Measurements from ENCODE around the gene ADGRL1.

Gene ADGRL1

DNA sequence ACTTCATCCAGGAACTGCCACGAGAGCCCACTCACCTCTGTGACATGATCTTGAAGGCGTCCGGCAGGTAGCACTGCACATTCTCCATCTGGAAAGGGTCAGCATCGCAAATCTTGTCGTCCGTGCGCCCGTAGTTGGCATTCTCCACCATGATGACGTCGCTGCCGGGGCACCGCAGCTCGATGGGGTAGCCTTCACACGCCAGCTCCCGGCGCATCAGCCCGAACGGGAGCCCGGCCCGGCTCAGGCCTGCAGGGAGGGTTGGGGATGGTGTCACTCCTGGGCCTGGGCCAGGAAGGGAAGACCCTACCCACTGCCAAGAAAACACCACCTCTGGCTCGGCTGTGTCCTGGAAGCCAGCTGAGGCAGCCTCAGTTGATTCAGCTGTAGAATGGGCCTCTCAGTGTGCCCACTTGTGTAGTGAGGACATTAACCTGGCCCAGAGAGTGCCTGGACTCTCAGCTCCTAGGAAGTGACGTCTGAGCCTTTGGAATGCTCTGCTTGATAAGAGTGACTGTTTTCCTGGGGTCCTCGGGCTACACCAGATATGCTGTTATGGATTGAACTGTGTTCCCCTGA, 28.4 kb downstream of the ADGRL1 start:
- no peak for TF ChIP-seq BHLHE40 (IDR thresholded peaks at IDR 0.05; ENCODE audit: borderline replicate concordance)
- no peak for DNase-seq (ENCODE audit: extremely low spot score)
- CTCF ChIA-PET: no interaction called here
- POLR2A ChIA-PET: no interaction called here

DNA sequence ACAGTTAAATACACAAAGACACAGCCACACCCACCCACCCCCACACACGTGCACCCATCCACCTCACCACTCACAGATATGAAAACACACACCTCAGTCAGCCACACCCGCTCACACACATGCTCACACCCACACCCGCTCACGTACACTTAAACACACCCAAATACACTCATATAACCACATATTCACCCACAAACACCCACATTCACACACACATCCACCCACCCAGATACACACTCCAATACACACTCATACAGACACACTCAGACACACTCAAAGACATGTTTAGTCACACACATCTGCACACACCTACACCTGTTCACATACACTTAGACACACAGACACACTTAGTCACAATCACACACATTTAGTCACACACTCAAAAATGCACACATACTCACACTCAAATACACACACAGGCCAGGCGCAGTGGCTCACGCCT, 30.6 kb downstream of the ADGRL1 start:
- DNase-seq (ENCODE audit: extremely low spot score): no peak
- ChIA-PET POLR2A (no interaction called here), CTCF (no interaction called here)
- TF ChIP-seq HDGF (IDR thresholded peaks at IDR 0.05; ENCODE audit: borderline replicate concordance) (no peak), SUZ12 (IDR thresholded peaks at IDR 0.05) (no peak), TARDBP (IDR thresholded peaks at IDR 0.05) (peak; percentile 55; the same call in 1 of the 2 replicates), ZNF384 (IDR thresholded peaks at IDR 0.05) (no peak)

DNA sequence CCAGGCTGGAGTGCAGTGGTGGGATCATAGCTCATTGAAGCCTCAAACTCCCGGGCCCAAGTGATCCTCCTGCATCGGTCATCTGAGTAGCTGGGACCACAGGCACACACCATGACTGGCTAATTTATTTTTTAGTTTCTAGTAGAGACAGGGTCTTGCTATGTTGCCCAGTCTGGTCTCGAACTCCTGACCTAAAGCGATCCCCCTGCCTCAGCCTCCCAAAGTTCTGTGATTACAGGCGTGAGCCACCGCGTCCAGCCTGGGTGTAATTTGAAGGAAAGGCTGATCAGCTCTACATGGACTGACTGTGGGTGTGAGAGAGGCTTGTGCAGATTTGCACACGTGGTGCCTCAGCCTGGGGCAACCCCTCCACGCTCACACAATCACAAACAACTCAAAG, 31.1 kb downstream of the ADGRL1 start:
- TF ChIP-seq ELF4 (IDR thresholded peaks at IDR 0.05) (no peak), SUZ12 (IDR thresholded peaks at IDR 0.05) (no peak), TARDBP (IDR thresholded peaks at IDR 0.05) (no peak), FOXK2 (IDR thresholded peaks at IDR 0.05) (no peak), ARNT (IDR thresholded peaks at IDR 0.05) (no peak), CTBP1 (IDR thresholded peaks at IDR 0.05; ENCODE audit: borderline replicate concordance) (no peak), ZNF384 (IDR thresholded peaks at IDR 0.05) (no peak), L3MBTL2 (conservative IDR thresholded peaks at IDR 0.05) (no peak), SP1 (IDR thresholded peaks at IDR 0.05) (no peak), FOXM1 (IDR thresholded peaks at IDR 0.05; ENCODE audit: borderline replicate concordance) (no peak), FOXA1 (IDR thresholded peaks at IDR 0.05) (no peak), LEF1 (IDR thresholded peaks at IDR 0.05; ENCODE audit: borderline replicate concordance) (no peak), HDGF (IDR thresholded peaks at IDR 0.05; ENCODE audit: borderline replicate concordance) (no peak), BHLHE40 (IDR thresholded peaks at IDR 0.05; ENCODE audit: borderline replicate concordance) (no peak), NFRKB (IDR thresholded peaks at IDR 0.05) (no peak)
- TF ChIP-seq, protein P1, sequence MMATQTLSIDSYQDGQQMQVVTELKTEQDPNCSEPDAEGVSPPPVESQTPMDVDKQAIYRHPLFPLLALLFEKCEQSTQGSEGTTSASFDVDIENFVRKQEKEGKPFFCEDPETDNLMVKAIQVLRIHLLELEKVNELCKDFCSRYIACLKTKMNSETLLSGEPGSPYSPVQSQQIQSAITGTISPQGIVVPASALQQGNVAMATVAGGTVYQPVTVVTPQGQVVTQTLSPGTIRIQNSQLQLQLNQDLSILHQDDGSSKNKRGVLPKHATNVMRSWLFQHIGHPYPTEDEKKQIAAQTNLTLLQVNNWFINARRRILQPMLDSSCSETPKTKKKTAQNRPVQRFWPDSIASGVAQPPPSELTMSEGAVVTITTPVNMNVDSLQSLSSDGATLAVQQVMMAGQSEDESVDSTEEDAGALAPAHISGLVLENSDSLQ (IDR thresholded peaks at IDR 0.05): no peak
- ChIA-PET CTCF (no interaction called here), POLR2A (no interaction called here)
- no peak for DNase-seq (ENCODE audit: extremely low spot score)

DNA sequence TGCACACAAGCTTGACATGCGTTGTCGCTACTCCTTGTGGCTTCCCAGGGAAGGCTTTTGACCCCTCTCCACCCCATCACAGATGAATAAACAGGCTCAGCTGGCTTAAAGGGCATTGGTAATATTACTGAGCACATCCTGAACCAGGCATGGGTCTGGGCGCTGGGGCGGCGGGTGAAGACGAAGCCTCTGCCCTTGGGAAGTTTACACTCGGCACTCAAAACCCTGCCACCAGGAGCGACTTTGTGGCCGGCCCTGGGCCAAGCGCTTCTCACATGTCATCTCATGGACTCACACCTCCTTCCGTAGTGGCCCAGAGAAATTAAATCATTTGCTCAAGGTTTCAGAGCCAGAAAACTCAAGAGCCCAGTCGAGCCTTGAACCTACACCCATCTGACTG, 37.0 kb downstream of the ADGRL1 start:
- no peak for TF ChIP-seq HDGF (IDR thresholded peaks at IDR 0.05; ENCODE audit: borderline replicate concordance)
- TF ChIP-seq, protein P1 (IDR thresholded peaks at IDR 0.05): no peak
- no peak for TF ChIP-seq SUZ12 (IDR thresholded peaks at IDR 0.05)
- no peak for TF ChIP-seq FOXM1 (IDR thresholded peaks at IDR 0.05; ENCODE audit: borderline replicate concordance)
- no peak for TF ChIP-seq ELF4 (IDR thresholded peaks at IDR 0.05)
- no peak for TF ChIP-seq ARNT (IDR thresholded peaks at IDR 0.05)
- TF ChIP-seq CTBP1 (IDR thresholded peaks at IDR 0.05; ENCODE audit: borderline replicate concordance): no peak
- no peak for TF ChIP-seq LEF1 (IDR thresholded peaks at IDR 0.05; ENCODE audit: borderline replicate concordance)
- TF ChIP-seq ZNF384 (IDR thresholded peaks at IDR 0.05): no peak
- TF ChIP-seq NFRKB (IDR thresholded peaks at IDR 0.05): no peak
- no peak for TF ChIP-seq BHLHE40 (IDR thresholded peaks at IDR 0.05; ENCODE audit: borderline replicate concordance)
- no peak for TF ChIP-seq FOXA1 (IDR thresholded peaks at IDR 0.05)
- TF ChIP-seq FOXK2 (IDR thresholded peaks at IDR 0.05): no peak
- TF ChIP-seq SP1 (IDR thresholded peaks at IDR 0.05): no peak
- TF ChIP-seq L3MBTL2 (conservative IDR thresholded peaks at IDR 0.05): no peak
- no peak for TF ChIP-seq TARDBP (IDR thresholded peaks at IDR 0.05)
- ChIA-PET POLR2A (no interaction called here), CTCF (interaction anchor here (0.7 kb wide), 1 partner anchor 20 kb away, joined by 3 read pairs; no protein-coding TSS in a partner anchor)
- no peak for DNase-seq (ENCODE audit: extremely low spot score)

DNA sequence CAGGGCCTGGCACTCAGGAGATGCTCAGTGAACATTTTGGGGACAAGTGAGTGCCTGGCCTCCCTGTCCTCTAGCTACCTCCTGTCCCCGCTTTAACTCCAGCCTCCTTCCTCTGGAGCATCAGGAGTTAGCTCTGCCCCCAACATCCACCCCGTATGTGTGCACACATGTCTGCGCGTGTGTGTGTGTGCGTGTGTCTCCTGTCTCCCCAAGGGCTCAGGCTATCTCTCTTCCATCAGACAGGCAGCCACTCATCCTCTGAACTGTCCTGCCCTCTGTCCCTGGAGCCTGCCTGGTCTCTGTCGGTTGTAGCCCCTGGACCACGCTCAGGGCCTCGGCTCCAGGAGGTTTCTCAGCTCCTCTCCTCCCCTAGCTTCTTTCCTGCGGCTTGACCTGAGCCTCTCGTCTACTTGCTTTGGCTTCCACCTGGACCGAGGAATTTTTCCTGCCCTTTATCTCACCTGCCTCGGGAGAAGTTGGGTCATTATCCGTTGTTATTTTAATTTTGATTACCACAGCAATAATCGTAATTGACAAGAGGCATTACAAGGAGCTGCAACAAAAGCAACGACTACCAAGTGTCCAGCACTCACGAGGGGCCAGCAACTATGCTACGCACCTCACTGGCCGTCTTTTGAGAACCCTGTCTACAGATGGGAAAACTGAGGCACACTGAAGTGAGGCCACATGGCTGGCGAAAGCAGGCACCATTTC, 37.6 kb downstream of the ADGRL1 start:
- ChIA-PET POLR2A (no interaction called here), CTCF (interaction anchor here (1.0 kb wide), 1 partner anchor 20 kb away, joined by 3 read pairs; no protein-coding TSS in a partner anchor)
- DNase-seq (ENCODE audit: extremely low spot score): no peak
- TF ChIP-seq FOXA1 (IDR thresholded peaks at IDR 0.05): no peak

DNA sequence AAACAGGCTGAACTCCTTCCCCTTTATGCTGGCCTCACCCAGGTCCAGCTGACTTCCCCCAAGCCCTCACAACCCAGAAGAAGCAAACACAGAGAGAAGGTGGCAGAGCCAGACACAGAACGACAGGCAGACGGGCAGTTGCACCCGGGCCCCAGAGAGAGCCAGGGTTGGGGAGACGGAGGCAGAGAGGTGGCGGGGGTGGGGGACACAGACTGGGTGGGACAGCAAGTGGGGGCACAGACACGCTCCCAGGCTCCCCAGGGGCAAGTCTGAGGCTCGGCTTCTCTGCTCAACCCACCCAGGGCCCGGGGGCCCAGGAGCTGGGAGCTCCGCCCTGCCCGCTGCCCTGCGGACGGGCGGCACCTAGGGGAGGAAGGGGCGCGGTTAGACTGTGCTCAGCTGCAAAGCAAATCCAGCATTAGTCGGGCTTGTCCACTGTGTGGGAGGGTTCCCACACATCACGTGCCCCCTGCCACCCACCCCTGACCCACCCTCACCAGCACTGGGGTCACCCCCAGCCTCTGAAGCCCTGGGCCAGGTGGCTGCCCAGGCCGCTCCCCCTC, 38.3 kb downstream of the ADGRL1 start:
- DNase-seq (ENCODE audit: extremely low spot score): no peak
- CTCF ChIA-PET: interaction anchor here (1.0 kb wide), 1 partner anchor 20 kb away, joined by 3 read pairs; no protein-coding TSS in a partner anchor
- POLR2A ChIA-PET: no interaction called here
- TF ChIP-seq NFRKB (IDR thresholded peaks at IDR 0.05) (no peak), ARNT (IDR thresholded peaks at IDR 0.05) (no peak), LEF1 (IDR thresholded peaks at IDR 0.05; ENCODE audit: borderline replicate concordance) (no peak), L3MBTL2 (conservative IDR thresholded peaks at IDR 0.05) (no peak), SP1 (IDR thresholded peaks at IDR 0.05) (no peak), FOXA1 (IDR thresholded peaks at IDR 0.05) (no peak), HDGF (IDR thresholded peaks at IDR 0.05; ENCODE audit: borderline replicate concordance) (no peak), ELF4 (IDR thresholded peaks at IDR 0.05) (no peak), CTBP1 (IDR thresholded peaks at IDR 0.05; ENCODE audit: borderline replicate concordance) (no peak), TARDBP (IDR thresholded peaks at IDR 0.05) (no peak), FOXK2 (IDR thresholded peaks at IDR 0.05) (no peak), ZNF384 (IDR thresholded peaks at IDR 0.05) (no peak), BHLHE40 (IDR thresholded peaks at IDR 0.05; ENCODE audit: borderline replicate concordance) (no peak), SUZ12 (IDR thresholded peaks at IDR 0.05) (no peak), FOXM1 (IDR thresholded peaks at IDR 0.05; ENCODE audit: borderline replicate concordance) (no peak)
- TF ChIP-seq, protein P1 (IDR thresholded peaks at IDR 0.05): no peak

Data from HEK293T (cell line).